HG02588 (cell line): ENCODE measurements around the gene TPPP.

Experiments used
- ATAC-seq: cut with Tn5 transposase; IDR thresholded peaks from one replicate; pipeline ENCODE4 v1.9.1; 2021; ENCODE audit warnings: mild to moderate bottlenecking, moderate library complexity; ENCODE audit not compliant: unreplicated experiment

The TPPP gene

DNA sequence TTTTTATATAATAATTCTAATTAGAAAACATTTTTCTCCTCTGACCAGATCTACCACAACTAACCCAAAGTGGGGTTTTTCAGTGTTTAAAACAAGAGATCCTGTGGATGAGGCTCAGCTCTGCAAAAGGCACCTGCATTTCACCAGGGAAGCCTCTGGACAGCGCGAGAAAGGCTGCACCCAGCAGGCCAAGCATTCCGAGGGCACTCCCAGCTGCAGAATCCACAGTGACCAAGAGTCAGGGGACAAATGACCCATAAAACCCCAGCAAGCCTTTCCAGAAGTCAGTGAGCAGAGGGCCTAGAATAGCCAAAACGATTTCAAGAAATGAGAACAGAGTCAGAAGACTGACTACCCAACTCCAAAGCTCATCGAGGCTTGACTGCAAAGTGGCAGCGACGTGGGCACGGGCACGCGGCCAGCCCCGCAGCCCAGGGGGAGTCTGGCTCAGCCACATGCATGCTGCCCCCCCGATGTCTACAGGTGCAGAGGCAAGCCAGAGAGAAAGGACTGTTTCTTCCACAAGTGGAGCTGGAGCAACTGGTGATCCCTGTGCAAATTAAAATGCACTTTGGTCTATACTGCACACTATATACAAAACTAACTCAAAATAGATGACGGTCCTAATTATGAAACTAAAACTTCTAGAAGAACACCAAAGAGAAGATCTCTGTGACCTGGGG, 26.2 kb downstream of the TPPP start:
- no peak for ATAC-seq

GRCh38 chr5:665956-666711, 27.0 kb downstream of the TPPP start:
- ATAC-seq: no peak

GRCh38 chr5:665541-665955, 27.6 kb downstream of the TPPP start:
- no peak for ATAC-seq

GRCh38 chr5:664994-665360, 28.2 kb downstream of the TPPP start:
- ATAC-seq: no peak

DNA sequence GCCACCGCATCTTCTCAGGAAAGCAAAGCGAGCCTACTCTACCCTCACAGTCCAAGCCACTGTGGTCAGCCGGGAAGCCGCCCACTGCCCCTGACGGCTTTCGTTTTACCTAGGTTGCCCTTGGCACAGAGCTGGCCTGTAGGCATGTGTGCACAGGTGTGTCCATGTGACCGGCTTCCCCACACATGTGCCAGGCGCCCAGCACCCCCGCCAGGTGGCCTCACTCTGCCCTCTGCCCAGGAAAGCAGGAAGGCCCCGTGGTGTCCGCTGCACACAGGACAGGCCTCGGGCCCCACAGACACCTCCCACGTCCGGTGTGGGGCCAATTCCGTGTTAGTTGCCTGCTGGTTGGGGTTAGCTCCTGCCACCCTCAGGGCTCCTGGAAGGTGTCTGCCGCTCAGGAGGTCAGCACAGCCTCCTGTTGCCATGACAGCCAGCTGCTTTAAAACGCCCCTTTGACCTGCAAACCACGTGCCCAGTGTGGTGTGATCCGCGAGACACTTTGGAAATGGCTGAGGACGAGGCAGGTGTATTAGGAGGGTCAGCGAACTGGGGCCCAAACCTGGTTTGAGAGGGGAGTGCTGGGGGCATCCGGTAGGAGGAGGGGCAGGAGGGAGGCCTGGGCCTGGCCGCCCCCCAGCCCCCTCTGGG, 28.7 kb downstream of the TPPP start:
- ATAC-seq: no peak

GRCh38 chr5:663436-664342, 29.5 kb downstream of the TPPP start:
- ATAC-seq: no peak

DNA sequence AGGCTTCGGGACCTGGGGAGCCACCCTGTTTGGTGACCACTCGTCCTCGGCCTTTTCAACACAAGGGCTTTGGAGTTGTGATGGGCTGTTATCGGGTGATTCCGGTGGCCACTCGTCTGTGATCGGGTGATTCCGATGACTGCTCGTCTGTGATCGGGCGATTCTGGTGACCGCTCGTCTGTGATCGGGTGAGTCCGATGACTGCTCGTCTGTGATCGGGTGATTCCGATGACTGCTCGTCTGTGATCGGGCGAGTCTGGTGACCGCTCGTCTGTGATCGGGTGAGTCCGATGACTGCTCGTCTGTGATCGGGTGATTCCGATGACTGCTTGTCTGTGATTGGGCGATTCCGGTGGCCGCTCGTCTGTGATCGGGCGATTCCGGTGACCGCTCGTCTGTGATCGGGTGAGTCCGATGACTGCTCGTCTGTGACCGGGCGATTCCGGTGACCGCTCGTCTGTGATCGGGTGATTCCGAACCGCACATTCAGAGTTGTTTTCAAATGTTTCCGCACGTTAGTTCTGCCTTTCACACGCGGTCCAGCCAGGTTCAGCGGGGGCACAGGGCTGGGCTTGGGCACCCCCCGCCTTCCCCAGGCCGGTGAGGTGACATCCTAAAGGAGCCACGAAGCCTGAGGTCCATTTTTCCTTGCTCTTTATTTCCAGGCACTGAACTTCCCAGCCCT, 30.3 kb downstream of the TPPP start:
- ATAC-seq: no peak

DNA sequence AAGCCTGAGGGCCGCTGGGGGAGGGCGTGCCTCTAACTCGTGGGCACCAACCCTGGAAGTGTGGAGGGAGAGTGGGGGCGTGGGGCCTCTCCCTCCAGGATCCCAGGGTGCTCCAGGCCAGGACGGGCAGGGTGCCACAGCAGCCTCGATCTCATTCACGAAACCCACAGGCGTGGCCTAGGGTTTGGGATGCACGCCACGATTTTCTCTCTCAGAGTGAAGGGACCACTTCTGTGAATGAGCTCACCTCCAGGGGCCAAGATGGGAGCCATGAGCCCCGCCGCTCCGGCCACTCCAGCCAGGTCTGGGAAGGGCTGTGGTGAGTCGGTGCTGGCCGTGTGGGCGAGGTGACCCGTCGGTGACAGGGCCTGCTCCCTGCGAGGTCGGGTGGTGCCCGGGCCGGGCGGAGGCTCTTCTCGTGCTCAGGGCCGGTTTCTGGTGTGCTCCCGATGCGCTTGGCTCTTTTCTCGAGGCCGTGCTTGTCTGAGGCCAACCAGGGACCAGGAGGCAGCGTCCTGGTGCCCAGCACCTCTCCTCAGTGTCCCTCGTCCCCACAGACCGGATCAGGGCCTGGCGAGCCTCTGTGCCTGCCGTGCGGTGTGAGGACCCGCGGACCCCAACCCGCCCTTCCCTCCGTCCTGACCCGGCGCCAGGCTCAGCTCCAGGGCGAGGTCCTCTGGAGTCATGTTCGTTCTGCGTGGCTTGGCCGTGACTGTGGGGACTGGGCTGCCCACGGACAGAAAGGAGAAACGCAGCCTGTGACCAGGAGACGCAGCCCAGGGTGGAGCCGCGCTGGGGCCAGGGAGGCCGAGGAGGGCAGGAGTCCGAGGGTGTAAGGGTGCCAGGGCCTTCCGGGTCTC, 31.0 kb downstream of the TPPP start:
- no peak for ATAC-seq

DNA sequence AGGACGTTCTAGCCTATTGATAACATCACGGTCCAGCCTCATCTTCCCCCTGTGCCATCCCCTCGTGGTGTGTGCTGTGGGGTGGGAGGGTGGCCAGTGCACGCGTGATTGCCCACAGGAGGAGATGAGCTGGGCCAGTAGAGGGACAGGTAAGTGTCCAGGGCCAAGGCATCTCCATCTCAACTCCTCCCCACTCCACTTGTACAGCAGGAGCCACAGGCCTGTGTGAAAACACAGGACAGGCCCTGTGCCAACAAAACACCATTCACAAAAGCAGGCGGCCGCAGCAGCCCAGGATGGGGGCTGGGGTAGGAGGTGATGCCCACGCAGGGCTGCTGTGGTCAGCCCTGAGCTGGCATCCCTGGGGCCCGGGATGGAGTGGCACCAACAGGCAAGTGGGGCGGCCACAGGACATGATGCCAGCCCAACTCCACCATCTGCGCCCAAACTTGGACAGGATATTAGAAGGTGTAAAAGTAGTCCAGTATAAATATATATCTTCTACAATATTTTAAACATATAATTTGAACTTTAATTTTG, 32.6 kb downstream of the TPPP start:
- ATAC-seq: no peak

DNA sequence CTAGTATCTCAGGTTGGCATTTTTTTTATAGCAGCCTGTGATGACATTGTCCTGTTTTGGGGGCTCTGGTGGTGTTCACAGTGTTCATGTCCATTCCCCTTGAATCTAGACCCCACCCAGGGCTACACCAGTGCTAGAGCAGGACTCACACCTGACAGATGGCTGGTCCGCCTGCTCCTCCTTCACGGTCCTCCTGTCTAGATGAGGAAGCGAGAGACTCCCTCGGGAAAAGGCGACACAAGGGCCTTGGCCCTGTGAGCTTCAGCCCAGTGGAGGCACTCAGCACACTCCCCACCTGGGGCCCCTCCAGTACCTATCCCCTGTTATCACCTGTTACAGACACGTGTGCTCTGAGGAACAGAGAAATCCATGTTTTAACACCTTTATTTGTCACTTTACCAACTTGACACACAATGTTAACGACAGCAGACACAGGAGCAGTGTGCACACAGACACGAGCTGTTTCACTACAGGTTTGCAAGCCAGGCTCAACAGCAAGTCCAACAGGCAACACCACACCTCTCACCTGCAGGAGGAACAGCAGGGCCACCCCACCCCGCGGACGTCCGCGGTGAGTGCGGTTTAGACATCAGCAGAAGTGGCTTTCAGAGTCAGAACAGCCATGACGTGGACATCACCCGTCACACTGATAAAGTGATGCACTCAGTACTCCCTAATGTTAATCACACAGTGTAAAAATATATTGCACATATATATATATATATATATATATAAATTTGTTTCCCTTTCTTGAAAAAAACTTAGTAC, 33.5 kb downstream of the TPPP start:
- ATAC-seq: no peak

DNA sequence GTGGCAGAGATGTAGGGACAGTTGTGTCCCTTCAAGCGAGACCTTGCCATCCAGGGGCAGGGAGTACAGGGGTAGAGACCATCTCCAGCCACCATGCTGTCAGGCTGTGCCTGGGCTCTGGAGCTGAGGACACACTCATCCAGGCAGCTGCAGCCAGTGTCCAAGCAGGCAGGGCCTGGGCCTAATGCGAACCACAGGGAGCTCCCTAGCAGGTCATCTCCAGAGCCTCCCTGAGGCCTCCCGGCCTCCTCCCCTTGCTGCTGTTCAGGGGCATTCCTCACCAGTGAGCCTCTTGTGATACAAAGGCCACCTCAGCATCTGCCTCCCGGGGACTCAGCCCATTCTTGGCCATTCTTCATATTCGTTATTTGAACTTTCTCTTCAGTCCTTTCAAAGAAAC, 35.0 kb downstream of the TPPP start:
- ATAC-seq: no peak

DNA sequence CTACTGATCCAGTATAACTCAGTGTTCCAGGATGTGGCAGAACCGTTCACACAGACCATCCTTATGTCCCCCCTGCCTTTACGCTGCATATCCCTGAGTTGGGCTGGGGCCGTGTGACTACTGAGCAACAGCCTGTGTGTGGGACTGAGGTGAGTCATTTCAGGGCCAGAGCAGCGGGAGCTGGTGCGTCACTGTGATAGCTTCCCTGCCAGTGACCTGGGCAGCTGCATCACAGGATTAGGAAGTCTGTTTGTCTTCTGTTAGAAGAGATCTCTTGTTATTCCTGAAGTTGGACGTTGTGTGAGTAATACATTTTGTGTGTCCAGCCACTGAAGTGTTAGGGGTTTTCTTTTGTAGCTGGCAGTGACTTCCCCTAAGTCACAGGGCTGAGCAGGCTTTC, 35.6 kb downstream of the TPPP start:
- no peak for ATAC-seq

DNA sequence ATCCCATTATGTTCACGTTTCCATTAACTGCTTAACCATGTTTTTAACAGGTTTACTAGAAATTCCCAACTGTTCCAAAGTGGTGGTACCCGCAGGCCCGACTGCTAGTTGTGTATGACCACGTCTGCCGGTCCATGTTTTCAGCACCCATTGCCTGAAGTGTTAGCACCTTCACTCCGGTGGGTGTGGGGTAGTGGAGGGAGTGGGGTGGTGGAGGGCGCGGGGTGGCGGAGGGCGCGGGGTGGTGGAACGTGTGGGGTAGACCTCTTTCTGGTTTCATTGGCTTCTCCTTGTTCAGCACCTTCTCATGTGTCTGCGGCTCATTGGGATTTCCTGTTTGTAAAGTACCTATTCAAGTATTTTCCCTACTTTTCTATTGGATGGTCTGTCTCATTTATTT, 37.7 kb downstream of the TPPP start:
- no peak for ATAC-seq

GRCh38 chr5:654071-654778, 38.9 kb downstream of the TPPP start:
- ATAC-seq: no peak

DNA sequence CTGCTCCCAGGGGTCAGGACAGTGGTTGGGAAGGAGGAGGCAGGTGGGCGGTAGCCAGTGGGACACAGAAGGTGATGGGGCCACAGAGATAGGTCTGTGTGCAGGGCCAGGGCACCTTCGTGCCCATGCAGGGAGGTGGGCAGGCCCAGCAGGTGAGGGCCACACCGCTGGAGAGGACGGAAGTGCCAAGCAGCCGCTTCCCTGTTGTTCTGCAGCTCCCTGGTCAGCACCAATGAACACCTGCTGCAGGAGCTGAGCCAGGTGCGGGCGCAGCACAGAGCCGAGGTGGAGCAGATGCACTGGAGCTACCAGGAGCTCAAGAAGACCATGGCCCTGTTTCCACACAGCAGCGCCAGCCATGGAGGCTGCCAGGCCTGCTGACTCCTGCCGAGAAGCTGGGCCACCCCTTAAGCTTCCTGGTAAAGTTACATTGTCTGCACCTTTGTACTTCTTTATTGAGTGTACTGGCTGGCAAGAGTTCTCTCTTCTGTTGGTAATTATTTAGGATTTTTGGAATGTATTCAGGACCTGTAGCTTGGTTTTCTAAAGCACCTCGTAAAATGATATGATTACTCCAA, 40.3 kb downstream of the TPPP start:
- ATAC-seq: no peak

- no peak for ATAC-seq
Measured at GRCh38 chr5:652023-652515, 41.1 kb downstream of the TPPP start.

GRCh38 chr5:651296-652022, 41.7 kb downstream of the TPPP start:
- ATAC-seq: no peak
